ENCODE results near the gene SPRTN. TPM values are rescaled to one million over a fixed set of nuclear protein-coding genes. Genes with fewer than 3 reads are reported as not detected.

SPRTN gene
- total and polyA plus RNA-seq, 2 experiments from 2014 or later: 9.1 to 25.0 TPM

GRCh38 chr1:231395998-231396390 lies 57.9 kb downstream of the SPRTN start (continued):
- TF ChIP-seq STAT1 (IDR thresholded peaks at IDR 0.05; ENCODE audit: unreplicated experiment) (no peak), CTCF (conservative IDR thresholded peaks at IDR 0.05; ENCODE audit: low read depth in 2 of 2) (no peak), NANOG (IDR thresholded peaks at IDR 0.05; ENCODE audit: borderline replicate concordance) (no peak), ZNF331 (CRISPR knock-in tag; IDR thresholded peaks at IDR 0.05; ENCODE audit: low read depth) (no peak)

GRCh38 chr1:231396643-231397042 lies 58.5 kb downstream of the SPRTN start:
- Histone ChIP-seq H3K4me2 (no peak overlapping the region), H4K20me1 (replicated peaks; ENCODE audit: insufficient read depth) (no peaks in the 10 kb centered on the region), H3K27ac (ENCODE audit: low read depth) (no peak overlapping the region), H3K79me2 (replicated peaks; ENCODE audit: insufficient read depth) (no peaks in the 10 kb centered on the region), H2AFZ (no peak overlapping the region), H3K36me3 (ENCODE audit: insufficient read depth) (no peaks in the 10 kb centered on the region), H3F3A (replicated peaks; ENCODE audit: low read depth) (no peaks in the 10 kb centered on the region), H3K9me2 (ENCODE audit: insufficient read depth) (no peaks in the 10 kb centered on the region), H3K4me1 (ENCODE audit: insufficient read depth) (no peaks in the 10 kb centered on the region; the same call in 1 of the 2 replicates), H3K4me3 (no peak overlapping the region), H3K27me3 (ENCODE audit: insufficient read depth) (no peaks in the 10 kb centered on the region)
- DNase-seq (ENCODE audit: low spot score) (no peak), ATAC-seq (no peak)
- TF ChIP-seq ZNF114 (CRISPR knock-in tag; IDR thresholded peaks at IDR 0.05): no peak
- no peak for TF ChIP-seq REST (IDR thresholded peaks at IDR 0.05; ENCODE audit: unreplicated experiment)
- no peak for TF ChIP-seq EZH2 (IDR thresholded peaks at IDR 0.05; ENCODE audit: low read depth, unreplicated experiment)
- TF ChIP-seq NANOG (IDR thresholded peaks at IDR 0.05; ENCODE audit: borderline replicate concordance): no peak
- no peak for TF ChIP-seq ZNF462 (CRISPR knock-in tag; IDR thresholded peaks at IDR 0.05)
- no peak for TF ChIP-seq STAT1 (IDR thresholded peaks at IDR 0.05; ENCODE audit: unreplicated experiment)
- no peak for TF ChIP-seq POLR2AphosphoS5 (IDR thresholded peaks at IDR 0.05; ENCODE audit: low read depth)
- TF ChIP-seq CREB1 (CRISPR knock-in tag; IDR thresholded peaks at IDR 0.05; ENCODE audit: low read depth): no peak
- H3K9me3 Mint-ChIP-seq: no peaks in the 10 kb centered on the region
- H3K36me3 Mint-ChIP-seq (ENCODE audit: low read depth): no peaks in the 10 kb centered on the region
- no peak overlapping the region for H3K4me3 Mint-ChIP-seq
- H3K27ac Mint-ChIP-seq: no peak overlapping the region
- peaks cover 12% of the 10 kb centered on the region; the same call in 2 of the 3 replicates for H3K4me1 Mint-ChIP-seq
- no peaks in the 10 kb centered on the region for H3K27me3 Mint-ChIP-seq (ENCODE audit: insufficient read depth, low read depth, poor library complexity)
